Thyroid gland (tissue), 4 donors: ENCODE measurements around the gene CUTC.

Source experiments
- CTCF ChIP-seq, 6 experiments: fragments of 200-600 bp in 3 of 6; fragments of 450-650 bp in 3 of 6; sonication (generic) in 3 of 6; IDR thresholded peaks; one replicate each; pipeline ENCODE4 v1.5.1; 2016 to 2019; ENCODE audit warnings: antibody characterized with exemption in 6 of 6, mild to moderate bottlenecking in 2 of 6, inconsistent platforms in 1 of 6, moderate library complexity in 1 of 6
- POLR2A ChIP-seq, 2 donors: fragments of 450-650 bp; IDR thresholded peaks; one replicate each; pipeline ENCODE4 v1.6.1; 2017; ENCODE audit warnings: antibody characterized with exemption in 2 of 2, mild to moderate bottlenecking in 2 of 2, moderate library complexity in 1 of 2

- no peak for TF ChIP-seq CTCF (IDR thresholded peaks at IDR 0.05)
- no peak for TF ChIP-seq POLR2A (IDR thresholded peaks at IDR 0.05)
Observed at GRCh38 chr10:99754670-99755069, 22.6 kb downstream of the CUTC start.
